GM23248 (cell line): Measurements from ENCODE around the gene LIPG. TPM values are rescaled to one million over a fixed set of nuclear protein-coding genes. Genes with fewer than 3 reads are reported as not detected.
"Not testable (repeated sequence)": the region's sequence is repeated elsewhere in the genome, so short reads cannot be mapped to it uniquely, and the experiment has no call there.

Experiments used
- DNase-seq: peaks from one replicate; pipeline ENCODE4 v3.0.0-alpha.2; 2015
- H2AFZ ChIP-seq: fragments of 200-600 bp; sonication (generic); 2 replicates; pipeline ENCODE4 v1.6.1; 2016; ENCODE audit warnings: antibody characterized with exemption
- H3F3A ChIP-seq: fragments of 200-600 bp; sonication (generic); 2 replicates; pipeline ENCODE4 v1.6.1; 2016; ENCODE audit warnings: mild to moderate bottlenecking, antibody characterized with exemption, mixed run types; ENCODE audit not compliant: insufficient read depth
- H3K27ac ChIP-seq: fragments of 200-600 bp; sonication (generic); 2 replicates; pipeline ENCODE4 v1.5.1; 2016; ENCODE audit warnings: mild to moderate bottlenecking
- H3K27me3 ChIP-seq: fragments of 200-600 bp; sonication (generic); replicated peaks from 2 replicates; pipeline ENCODE4 v1.6.1; 2016; ENCODE audit warnings: mild to moderate bottlenecking; ENCODE audit not compliant: insufficient read depth
- H3K36me3 ChIP-seq: fragments of 200-600 bp; sonication (generic); 2 replicates; pipeline ENCODE4 v1.6.1; 2016; ENCODE audit warnings: low read depth, mild to moderate bottlenecking
- H3K4me1 ChIP-seq: fragments of 200-600 bp; sonication (generic); 2 replicates; pipeline ENCODE4 v1.6.1; 2016; ENCODE audit warnings: mild to moderate bottlenecking; ENCODE audit not compliant: insufficient read depth
- H3K4me2 ChIP-seq: fragments of 200-600 bp; sonication (generic); one replicate; pipeline ENCODE4 v1.6.1; 2016; ENCODE audit warnings: mild to moderate bottlenecking; ENCODE audit not compliant: unreplicated experiment
- H3K4me3 ChIP-seq: fragments of 200-600 bp; sonication (generic); 2 replicates; pipeline ENCODE4 v1.5.1; 2016; ENCODE audit warnings: mild to moderate bottlenecking
- H3K79me2 ChIP-seq: fragments of 200-600 bp; sonication (generic); 2 replicates; pipeline ENCODE4 v1.6.1; 2016; ENCODE audit warnings: mild to moderate bottlenecking; ENCODE audit not compliant: insufficient read depth
- H3K9ac ChIP-seq: fragments of 200-600 bp; sonication (generic); 2 replicates; pipeline ENCODE4 v1.6.1; 2016; ENCODE audit warnings: mild to moderate bottlenecking
- H3K9me2 ChIP-seq: fragments of 200-600 bp; sonication (generic); 2 replicates; pipeline ENCODE4 v1.6.1; 2016; ENCODE audit warnings: mixed run types, mild to moderate bottlenecking, moderate library complexity; ENCODE audit not compliant: insufficient read depth
- H3K9me3 ChIP-seq: fragments of 200-600 bp; sonication (generic); one replicate; pipeline ENCODE4 v1.6.1; 2017; ENCODE audit warnings: low read depth
- H4K20me1 ChIP-seq: fragments of 200-600 bp; sonication (generic); 2 replicates; pipeline ENCODE4 v1.6.0; 2016; ENCODE audit not compliant: insufficient read depth
- EZH2 ChIP-seq: fragments of 200-600 bp; sonication (generic); IDR thresholded peaks from 2 replicates; pipeline ENCODE4 v1.6.1; 2018; ENCODE audit warnings: antibody characterized with exemption, mild to moderate bottlenecking; ENCODE audit not compliant: insufficient read depth, poor library complexity, severe bottlenecking
- EZH2phosphoT487 ChIP-seq: fragments of 200-600 bp; sonication (generic); IDR thresholded peaks from 2 replicates; pipeline ENCODE4 v1.6.1; 2018; ENCODE audit warnings: antibody characterized with exemption, moderate library complexity, mild to moderate bottlenecking, low read depth; ENCODE audit not compliant: insufficient read depth
- WGBS, 2 experiments: methylation state at CpG; one replicate each; pipeline ENCODE4 v1.1.6; 2015 to 2017; ENCODE audit warnings: low lambda C conversion rate in 2 of 2, low coverage in 1 of 2; ENCODE audit errors: missing lambda C conversion rate in 2 of 2; 5-methylcytosine and 5-hydroxymethylcytosine counted together
- in situ Hi-C: fragments of 300-500 bp; cut with MboI; formaldehyde crosslinking; loops from 2 replicates; pipeline ENCODE4 v1.15.0; 2020
- polyA plus RNA-seq: library from polyadenylated mRNA; unstranded; fragments of >200 nt; fragmentation: Nextera tagmentation; extraction: Ambion mirVana; gene quantifications from 2 replicates; pipeline ENCODE4 v1.2.1, GENCODE V29; 2016
- total RNA-seq: library from RNA; depleted of rRNA; stranded (reverse); fragments of >200 nt; shearing (Covaris generic); gene quantifications from 2 replicates; pipeline ENCODE4 v1.2.3, GENCODE V29; 2014; rRNA removed

The LIPG gene
- 0.25 and 0.43 TPM in 2 replicates for total RNA-seq
- 0.11 and 0.38 TPM in 2 replicates for polyA plus RNA-seq

DNA sequence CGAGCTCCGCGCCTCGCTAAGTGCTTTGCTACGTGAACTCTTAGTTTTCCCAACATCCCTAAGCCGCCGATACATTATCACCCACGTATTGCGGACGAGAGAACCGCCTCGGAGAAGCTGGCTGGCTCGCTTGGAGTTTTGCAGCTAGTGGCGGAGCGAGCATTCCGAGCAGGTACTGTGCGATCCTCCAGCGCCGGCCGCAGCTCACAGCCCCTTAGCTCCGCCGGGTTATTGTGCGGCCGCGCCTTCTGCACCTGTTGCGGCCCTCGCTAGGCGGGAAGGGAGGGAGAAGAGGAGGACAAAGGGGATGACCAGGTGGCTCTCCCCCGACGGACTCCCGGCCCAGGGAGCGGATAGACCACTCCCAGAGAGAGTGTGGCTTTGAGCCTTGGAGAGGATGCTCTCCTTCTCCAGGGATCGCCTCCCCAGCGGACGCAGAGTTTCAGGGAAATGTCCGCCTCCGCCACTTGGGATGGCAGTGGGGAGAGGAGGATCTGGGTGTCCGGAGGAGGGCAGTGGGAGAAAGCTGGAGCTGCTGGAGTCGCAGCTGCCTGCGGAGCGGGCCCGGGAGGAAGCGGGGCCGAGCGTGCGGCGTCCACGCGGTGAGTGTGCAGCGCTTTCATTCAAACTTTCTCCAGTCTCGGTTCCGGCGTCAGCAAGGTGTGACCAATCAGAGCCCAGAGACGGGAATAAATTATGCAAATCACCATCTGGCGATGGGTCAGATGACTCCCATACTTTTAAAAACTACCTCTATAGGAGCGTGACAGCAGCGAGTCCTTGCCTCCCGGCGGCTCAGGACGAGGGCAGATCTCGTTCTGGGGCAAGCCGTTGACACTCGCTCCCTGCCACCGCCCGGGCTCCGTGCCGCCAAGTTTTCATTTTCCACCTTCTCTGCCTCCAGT is at the start of gene LIPG:
Gene LIPG, plus strand, starts transcription at position 769 of the 905 bp plus-strand sequence. CDS start 252 bp downstream, outside the sequence.
- H3K27ac ChIP-seq: no peak within 1 kb of the TSS
- in situ Hi-C loops: loop anchor here (10.0 kb wide), 2 partner anchors 223 to 303 kb away; no protein-coding TSS in a partner anchor

DNA sequence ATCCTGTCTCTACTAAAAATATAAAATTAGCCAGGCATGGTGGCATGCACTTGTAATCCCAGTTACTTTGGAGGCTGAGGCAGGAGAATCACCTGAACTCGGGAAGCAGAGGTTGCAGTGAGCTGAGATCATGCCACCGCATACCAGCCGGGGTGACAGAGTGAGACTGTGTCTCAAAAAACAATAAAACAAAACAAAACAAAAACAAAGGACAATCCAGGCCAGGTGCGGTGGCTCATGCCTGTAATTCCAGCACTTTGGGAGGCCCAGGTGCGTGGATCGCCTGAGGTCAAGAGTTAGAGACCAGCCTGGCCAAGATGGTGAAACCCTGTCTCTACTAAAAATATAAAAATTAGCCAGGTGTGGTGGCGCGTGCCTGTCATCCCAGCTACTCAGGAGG is 49.0 kb upstream of the LIPG start:
- not testable (repeated sequence) for H2AFZ ChIP-seq, DNase-seq, H3K4me2 ChIP-seq, H3F3A ChIP-seq, H3K4me3 ChIP-seq, H3K9ac ChIP-seq, H3K9me3 ChIP-seq, H3K9me2 ChIP-seq, H3K27ac ChIP-seq, H3K79me2 ChIP-seq, H3K36me3 ChIP-seq, H3K4me1 ChIP-seq, H3K27me3 ChIP-seq, H4K20me1 ChIP-seq
- 93 to 95% methylated on average over 8 of the region's 8 CpGs for WGBS, 2 experiments
- in situ Hi-C loops: loop anchor here (5.0 kb wide), 1 partner anchor 344 kb away; no protein-coding TSS in a partner anchor

More for the DNA sequence above, at the start of gene LIPG:
- Histone ChIP-seq H4K20me1 (no peaks in the 10 kb centered on the region), H3K4me2 (peak within 1 kb of the TSS; percentile 74), H3K9ac (no peak within 1 kb of the TSS), H3K9me3 (no peaks in the 10 kb centered on the region), H3K36me3 (no peaks in the 10 kb centered on the region), H3K4me3 (peak within 1 kb of the TSS; percentile 63), H3K9me2 (no peaks in the 10 kb centered on the region), H3F3A (peaks cover 10% of the 10 kb centered on the region; the same call in 1 of the 2 replicates), H2AFZ (peak within 1 kb of the TSS; percentile 70), H3K27me3 (peaks cover 44% of the 10 kb centered on the region), H3K79me2 (no peaks in the 10 kb centered on the region), H3K4me1 (peaks cover 8% of the 10 kb centered on the region; the same call in 1 of the 2 replicates)
- peak; percentile 74 for DNase-seq
- TF ChIP-seq EZH2phosphoT487 (no peak), EZH2 (no peak)
- 3 to 6% methylated on average over 66 to 67 of the region's 67 CpGs for WGBS, 2 experiments

- H3F3A ChIP-seq: no peaks in the 10 kb centered on the region
- H3K9ac ChIP-seq: no peak overlapping the region
- no peaks in the 10 kb centered on the region for H4K20me1 ChIP-seq
- no peaks in the 10 kb centered on the region for H3K4me1 ChIP-seq
- no peaks in the 10 kb centered on the region for H3K9me2 ChIP-seq
- no peaks in the 10 kb centered on the region for H3K27me3 ChIP-seq
- H3K36me3 ChIP-seq: no peaks in the 10 kb centered on the region
- no peak overlapping the region for H3K4me2 ChIP-seq
- DNase-seq: no peak
- H3K9me3 ChIP-seq: no peaks in the 10 kb centered on the region
- H3K27ac ChIP-seq: no peak overlapping the region
- no peak overlapping the region for H2AFZ ChIP-seq
- no peaks in the 10 kb centered on the region for H3K79me2 ChIP-seq
- H3K4me3 ChIP-seq: no peak overlapping the region
- WGBS, 2 experiments: 76 to 81% methylated on average over 9 of the region's 9 CpGs
- in situ Hi-C loops: loop anchor here (5.0 kb wide), 1 partner anchor 343 kb away; no protein-coding TSS in a partner anchor
- TF ChIP-seq EZH2 (no peak), EZH2phosphoT487 (no peak)
These were observed 47.3 kb upstream of the LIPG start for GRCh38 chr18:49514577-49514976.

GRCh38 chr18:49515003-49515402 is 46.9 kb upstream of the LIPG start:
- H3K9me3 ChIP-seq, H3K27me3 ChIP-seq, H2AFZ ChIP-seq, H3K9ac ChIP-seq, H3K79me2 ChIP-seq, H3K4me2 ChIP-seq, H3K27ac ChIP-seq, H3K4me1 ChIP-seq, H3K36me3 ChIP-seq, H3F3A ChIP-seq, H4K20me1 ChIP-seq, H3K9me2 ChIP-seq, in situ Hi-C loops, H3K4me3 ChIP-seq, DNase-seq: not testable (repeated sequence)
- WGBS, 2 experiments: 78 to 82% methylated on average over 5 of the region's 5 CpGs
